ENCODE measurements around the gene EIF2S1.
A peak's percentile ranks its signal among the peaks of the same experiment; 100 is the strongest.
"Not testable (repeated sequence)": the region's sequence is repeated elsewhere in the genome, so short reads cannot be mapped to it uniquely, and the experiment has no call there.

EIF2S1 gene

GRCh38 chr14:67413806-67414769 is 54.0 kb downstream of the EIF2S1 start:
- DNase-seq: peak; percentile 36 to 48

- not testable (repeated sequence) for DNase-seq
Measured at GRCh38 chr14:67415610-67416009, 55.5 kb downstream of the EIF2S1 start.

DNA sequence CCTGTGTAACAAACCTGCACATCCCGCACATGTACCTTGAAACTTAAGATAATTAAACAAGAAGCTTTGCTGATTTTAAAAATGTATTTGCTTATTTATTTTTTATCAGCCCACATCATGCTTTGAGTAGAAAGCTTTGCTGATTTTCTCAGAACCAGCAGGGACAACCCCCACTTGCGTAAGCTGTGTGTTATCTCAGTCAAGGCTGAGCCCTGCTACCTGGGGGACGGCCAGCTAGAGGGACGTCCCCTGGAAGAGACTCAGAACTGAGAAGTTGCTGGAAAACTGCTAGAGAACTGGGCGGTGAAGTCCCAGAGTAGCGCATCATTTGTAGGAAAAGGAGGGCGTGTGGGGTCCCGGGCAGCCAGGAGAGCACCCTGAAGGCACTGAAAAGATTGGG is 56.0 kb downstream of the EIF2S1 start:
- DNase-seq: no peak

DNA sequence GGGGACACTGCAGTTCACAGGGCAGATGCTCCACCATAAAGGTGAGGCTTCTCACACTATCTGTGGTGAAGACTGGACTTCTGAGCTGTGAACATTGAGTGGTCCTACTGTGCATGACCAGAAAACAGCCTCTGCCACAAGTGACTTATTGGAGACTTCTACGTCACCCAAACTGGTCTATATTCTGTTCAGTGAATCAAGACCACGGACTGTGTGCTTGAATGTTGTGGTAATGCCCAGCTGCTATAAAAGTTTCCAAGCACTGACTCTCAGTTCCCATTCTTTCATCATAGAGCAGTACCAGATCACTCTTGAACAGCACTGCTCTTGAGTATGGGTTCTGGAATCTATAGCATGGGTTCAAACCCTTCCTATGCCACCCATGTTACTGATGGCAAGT is 56.7 kb downstream of the EIF2S1 start:
- no peak for DNase-seq

GRCh38 chr14:67417633-67418032 is 57.5 kb downstream of the EIF2S1 start:
- DNase-seq: no peak

DNA sequence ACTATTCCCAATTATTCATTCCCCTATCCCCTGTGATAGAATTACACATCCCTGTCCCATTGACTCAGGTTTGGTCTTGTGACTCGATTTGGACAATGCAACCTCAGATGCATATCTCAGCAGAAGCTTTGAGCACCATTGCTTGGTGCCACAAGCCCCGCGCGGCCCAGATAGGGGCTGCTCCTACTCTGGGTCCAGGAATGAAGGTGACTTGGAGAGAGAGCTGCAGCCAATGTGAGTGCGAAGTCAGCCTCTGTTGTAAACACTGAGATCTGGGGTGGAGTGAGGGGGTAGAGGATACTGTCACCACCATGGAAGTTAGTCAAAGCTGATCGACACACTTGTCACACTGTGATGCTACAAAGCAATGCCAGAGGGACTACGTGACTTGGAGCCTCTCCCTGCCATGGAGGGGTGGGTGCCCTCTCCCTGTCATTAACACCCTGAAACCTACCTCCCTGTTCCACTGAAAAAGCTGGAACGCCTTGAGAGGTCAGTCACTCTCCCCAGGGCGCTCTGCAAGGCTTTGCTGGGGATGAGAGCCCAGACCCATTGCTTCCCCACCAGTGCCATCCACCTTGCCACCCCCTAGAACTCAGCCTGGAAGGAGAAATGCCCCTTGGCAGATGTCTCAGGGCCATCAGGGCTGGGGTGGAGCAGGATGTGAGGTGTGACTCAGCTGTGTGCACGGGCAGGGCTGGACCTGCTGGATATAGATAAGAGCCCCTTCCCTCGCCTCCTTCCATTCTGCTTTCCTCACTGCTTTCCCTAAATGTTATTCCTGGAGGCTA is 58.5 kb downstream of the EIF2S1 start:
- no peak for DNase-seq

- DNase-seq: peak; percentile 12 to 20
Measured at GRCh38 chr14:67420102-67420739, 60.1 kb downstream of the EIF2S1 start.

DNA sequence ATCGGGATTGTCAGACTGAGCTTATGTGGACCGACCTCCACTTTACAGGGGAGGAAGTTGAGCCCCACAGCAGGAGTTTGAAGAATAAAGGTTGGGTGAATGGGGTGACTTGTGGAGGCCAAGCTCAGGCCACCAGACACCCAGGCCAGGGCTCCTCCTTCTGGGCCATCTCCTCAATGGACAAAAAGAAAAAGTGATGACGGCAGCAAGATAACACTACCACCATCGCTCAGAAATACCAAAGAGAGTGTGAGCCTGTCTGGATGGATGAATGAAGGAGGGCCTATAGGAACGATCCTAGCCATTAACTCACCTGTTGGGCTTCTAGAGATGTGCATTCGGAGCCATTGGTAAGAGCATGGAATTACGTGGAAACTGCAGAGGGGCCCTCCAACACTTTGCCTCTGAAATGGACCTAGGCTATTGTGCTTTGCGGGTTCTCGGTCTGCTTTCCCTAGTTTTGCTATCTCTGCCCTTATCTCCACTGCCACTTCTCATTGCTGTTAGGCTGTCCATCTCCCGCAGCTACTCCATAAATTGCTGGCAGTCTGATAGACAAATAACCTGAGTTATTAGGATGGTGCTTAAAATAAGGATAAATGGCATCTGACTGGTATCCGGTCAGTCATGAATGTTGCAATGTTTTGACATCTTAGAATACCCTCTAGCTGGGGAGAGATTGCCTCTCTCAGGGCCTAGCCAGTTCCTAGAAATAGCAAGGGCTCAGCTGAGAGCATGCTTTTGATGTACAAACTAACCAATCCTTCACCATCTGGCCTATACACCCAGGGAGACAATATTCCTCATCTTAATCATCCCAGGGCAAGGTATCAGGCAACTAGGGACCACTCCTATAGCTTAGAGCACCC is 61.5 kb downstream of the EIF2S1 start:
- DNase-seq: no peak

DNA sequence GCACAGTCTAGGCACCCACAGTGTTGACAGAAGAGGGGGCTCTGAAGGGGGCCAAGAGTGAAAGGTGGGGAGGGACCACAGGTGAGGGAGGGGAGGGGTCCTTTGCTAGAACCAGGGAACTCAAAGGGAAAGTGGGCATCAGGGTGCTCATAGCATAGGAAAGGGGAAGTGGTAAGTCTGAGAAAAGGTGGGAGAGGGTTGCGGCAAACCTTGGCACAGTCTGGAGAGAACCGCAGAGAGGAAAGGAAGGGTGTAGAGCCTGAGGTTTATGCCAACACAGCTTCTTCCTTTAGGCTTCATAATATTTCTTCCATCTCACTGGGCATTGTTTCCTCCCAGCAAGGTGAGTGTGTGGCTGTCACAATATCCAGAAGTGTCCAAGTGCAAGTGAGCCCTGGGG is 63.3 kb downstream of the EIF2S1 start:
- no peak for DNase-seq

DNA sequence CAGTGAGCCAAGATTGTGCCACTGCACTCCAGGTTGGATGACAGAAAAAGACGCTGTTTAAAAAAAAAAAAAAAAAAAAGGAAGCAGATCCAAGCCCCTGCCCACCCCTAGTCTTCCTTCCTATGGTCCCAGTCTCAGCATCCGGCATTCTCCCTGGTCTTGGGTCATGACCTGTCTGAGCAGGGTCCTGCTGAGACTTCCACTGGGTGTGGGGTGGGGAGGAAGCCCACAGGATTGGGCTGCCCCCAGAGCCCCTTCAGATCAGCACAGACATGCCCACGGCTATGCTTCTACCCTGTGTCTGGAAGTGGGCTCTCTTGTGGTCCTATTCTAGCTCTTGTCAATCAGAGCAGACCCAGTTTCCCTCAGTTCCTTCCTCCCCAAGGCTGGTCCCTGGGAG is 64.4 kb downstream of the EIF2S1 start:
- no peak for DNase-seq

DNA sequence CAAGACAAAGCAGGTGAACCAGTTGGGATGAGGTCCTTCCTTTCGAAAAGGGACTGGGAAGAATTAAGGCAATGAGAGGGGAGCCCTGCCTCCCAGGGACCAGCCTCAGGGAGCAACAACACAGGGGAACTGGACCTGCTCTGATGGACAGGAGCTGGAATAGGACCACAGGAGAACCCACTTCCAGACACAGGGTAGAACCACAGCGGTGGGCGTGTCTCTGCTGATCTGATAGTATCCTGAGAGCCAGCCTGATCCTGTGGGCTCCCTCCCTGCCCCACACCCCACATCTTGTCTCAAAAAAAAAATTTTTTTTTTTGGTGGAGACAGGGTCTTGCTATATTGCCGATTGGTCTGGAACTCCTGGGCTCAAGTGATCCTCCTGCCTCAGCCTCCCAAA is 65.5 kb downstream of the EIF2S1 start:
- no peak for DNase-seq

DNA sequence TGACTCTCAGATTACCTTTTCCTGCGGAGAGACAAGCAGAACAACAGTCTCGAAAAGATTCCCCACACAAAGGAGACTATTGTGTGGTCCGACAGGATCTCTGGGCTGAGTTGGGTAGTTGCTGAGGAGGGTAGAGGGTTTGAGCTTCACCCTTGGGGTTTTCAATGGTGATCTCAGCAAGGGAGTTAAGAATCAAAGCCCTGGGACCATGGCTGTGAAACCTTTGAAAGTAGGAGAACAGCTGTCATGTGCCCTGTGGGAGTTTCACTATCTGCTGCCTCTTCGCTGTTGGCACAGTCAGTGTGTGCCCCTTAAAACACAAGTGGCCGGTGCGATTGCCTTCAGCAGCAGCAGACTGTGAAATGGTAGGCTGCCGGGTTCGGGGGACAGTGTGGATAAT is 66.0 kb downstream of the EIF2S1 start:
- no peak for DNase-seq

GRCh38 chr14:67426983-67427606 is 67.0 kb downstream of the EIF2S1 start:
- DNase-seq: peak; percentile 65 to 75

- DNase-seq: no peak
Measured at GRCh38 chr14:67428501-67429031, 68.4 kb downstream of the EIF2S1 start.

DNA sequence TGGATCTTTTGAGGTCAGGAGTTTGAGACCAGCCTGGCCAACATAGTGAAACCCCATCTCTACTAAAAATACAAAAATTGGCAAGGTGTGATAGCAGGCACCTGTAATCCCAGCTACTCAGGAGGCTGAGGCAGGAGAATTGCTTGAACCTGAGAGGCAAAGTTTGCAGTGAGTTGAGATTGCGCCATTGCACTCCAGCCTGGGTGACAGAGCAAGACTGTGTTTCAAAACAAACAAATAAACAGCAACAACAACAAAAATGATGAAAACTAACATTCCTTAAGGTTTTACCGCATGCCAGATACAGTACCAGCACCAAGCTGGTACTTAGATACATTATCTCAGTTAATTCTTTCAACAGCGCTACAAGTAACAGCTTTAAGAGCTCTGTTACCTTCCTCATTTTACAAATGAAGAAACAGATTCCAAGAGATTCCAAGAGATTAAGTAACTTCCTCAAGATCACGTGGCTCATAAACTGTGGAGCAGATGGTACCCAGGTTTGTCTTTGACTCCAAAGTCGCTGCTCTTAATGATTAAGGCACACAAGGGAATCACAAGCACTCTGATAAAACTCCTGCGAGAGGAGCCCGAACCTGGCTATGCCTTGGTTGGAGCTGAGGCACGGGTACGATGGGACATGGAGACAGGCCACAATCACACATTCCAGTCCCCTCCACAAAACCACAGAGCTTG is 69.5 kb downstream of the EIF2S1 start:
- DNase-seq: no peak

- DNase-seq: no peak
Measured at GRCh38 chr14:67432050-67432564, 72.0 kb downstream of the EIF2S1 start.

DNA sequence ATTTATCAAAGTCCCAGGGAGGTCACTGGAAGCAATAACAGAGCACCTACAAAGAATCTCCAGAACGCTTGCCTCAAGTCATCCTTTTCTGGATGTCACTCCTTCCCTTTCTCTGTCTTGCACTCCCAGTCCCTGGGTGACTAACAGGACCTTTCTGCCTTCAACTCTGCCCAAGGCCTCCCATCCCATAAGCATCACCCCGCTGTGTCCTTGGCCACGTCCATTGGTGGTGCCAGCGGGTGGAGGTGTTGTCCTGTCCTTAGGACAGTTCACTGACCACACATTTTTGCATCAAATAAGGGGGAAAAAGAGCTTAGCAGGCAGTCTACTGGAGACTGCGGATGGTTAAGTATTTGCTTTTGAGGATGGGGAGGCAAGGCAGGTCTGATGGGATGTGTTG is 75.5 kb downstream of the EIF2S1 start:
- DNase-seq: no peak

All from activated CD4-positive, alpha-beta T cell treated with anti-CD3 and anti-CD28 coated beads for 4 hours (primary cell).